NCI-H2171 (cell line): ENCODE results near the gene NEURL1.

Experiments used
- DNase-seq: peaks from one replicate; lab custom pipeline; 2025; lab: John Stamatoyannopoulos, UW

NEURL1 gene

GRCh38 chr10:103564116-103564501 is 70.6 kb downstream of the NEURL1 start:
- no peak for DNase-seq

DNA sequence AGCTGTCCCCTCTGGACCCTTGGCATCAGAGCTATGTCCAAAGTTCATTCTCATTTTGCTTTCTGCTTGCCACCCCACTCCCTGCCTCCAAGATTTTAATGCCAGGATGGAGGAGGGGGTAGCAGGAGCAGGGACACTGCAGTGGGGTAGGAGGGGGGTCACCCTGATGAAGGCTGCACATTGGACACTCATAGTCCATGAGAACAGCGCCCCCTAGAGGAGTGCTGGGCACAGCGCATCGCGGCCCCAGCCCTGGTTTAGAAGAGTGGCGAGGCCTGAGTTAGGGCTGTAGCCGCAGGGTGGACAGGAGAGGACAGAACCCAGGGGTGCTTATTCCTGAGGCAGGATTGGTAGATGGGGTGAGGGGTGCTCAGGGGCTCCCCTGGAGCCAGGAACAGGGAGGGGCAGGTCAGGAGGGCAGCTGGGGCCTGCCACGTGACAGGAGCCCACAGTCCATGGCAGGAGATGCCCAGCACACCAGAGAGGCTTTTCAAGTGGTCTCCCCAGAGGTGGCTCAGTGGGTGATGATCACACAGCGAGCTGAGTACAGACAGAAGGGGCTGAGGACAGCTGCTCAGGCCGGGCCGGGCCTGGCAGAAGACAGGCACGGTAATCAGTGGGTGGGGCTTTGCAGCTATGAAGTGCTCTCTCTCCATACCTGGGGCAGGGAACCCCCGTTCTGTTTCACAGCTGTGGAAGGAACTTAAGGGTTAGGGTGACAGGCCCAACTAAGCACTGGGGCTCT is 71.4 kb downstream of the NEURL1 start:
- DNase-seq, result no peak

GRCh38 chr10:103566536-103566935 is 73.0 kb downstream of the NEURL1 start:
- no peak for DNase-seq

GRCh38 chr10:103568505-103568904 is 75.0 kb downstream of the NEURL1 start:
- DNase-seq, result no peak

DNA sequence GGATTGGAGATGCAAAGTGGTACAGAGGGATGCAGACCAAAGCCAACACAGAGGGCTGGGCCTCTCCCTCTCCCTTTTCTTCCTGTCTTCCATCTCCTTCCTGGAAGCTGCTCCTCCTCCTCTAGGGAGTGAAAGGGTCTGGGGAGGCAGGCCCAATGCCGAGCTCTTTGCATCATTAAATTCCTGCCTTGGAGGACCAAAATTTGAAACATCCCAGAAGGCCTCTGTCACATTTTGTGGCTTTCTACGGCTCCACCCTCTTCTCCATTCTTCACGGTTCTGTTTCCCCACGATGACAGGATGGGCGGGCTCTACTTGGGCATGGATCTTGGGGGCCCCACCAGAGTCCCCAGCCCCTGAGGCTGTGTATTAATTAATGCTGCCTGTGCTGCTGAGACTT is 76.4 kb downstream of the NEURL1 start:
- DNase-seq, result no peak

- no peak for DNase-seq
Measured at GRCh38 chr10:103570844-103571655, 77.5 kb downstream of the NEURL1 start.

GRCh38 chr10:103571656-103571975 is 78.1 kb downstream of the NEURL1 start:
- DNase-seq, result no peak

DNA sequence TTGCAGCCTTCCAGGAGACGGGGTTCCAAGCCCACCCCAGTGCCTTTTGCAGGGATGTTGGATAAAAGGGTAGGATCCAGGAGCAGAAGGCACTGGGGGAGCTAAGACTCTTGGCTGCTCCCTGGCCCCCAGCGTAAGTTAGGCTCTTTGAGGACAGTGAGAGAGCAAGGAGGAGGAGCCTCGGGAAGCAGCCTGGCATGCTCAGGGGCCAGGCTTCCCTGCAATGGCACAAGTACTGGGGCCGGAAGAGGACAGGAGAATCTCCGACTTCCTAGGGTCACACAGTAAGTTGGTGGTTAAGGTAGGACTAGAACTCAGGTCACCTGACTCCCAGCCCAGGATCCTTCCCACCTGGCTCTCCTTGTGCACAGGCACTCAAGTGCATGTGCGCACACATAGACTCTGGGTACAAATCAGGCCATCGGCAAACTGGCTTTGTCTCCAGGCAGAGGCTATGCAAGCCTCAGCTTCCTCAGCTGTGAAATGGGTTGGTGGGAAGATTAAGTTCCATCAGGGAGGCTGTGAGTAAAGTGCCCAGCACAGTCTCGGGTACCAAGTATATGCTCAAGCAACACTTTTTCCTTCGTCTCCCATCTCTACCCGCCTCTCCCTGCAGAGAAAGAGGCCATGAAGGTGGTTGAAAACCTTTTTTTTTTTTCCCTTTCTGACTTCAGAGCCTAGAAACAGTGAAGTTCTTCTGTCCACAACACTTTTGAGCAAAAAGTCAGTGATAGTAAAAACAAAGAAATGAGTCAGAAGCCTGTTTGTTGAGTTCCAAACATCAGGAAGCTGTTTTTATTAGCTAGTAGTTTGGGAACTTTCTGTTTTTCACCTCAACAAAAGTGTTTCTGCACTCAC is 79.1 kb downstream of the NEURL1 start:
- no peak for DNase-seq

- DNase-seq, result no peak
Measured at GRCh38 chr10:103573205-103573487, 79.6 kb downstream of the NEURL1 start.

DNA sequence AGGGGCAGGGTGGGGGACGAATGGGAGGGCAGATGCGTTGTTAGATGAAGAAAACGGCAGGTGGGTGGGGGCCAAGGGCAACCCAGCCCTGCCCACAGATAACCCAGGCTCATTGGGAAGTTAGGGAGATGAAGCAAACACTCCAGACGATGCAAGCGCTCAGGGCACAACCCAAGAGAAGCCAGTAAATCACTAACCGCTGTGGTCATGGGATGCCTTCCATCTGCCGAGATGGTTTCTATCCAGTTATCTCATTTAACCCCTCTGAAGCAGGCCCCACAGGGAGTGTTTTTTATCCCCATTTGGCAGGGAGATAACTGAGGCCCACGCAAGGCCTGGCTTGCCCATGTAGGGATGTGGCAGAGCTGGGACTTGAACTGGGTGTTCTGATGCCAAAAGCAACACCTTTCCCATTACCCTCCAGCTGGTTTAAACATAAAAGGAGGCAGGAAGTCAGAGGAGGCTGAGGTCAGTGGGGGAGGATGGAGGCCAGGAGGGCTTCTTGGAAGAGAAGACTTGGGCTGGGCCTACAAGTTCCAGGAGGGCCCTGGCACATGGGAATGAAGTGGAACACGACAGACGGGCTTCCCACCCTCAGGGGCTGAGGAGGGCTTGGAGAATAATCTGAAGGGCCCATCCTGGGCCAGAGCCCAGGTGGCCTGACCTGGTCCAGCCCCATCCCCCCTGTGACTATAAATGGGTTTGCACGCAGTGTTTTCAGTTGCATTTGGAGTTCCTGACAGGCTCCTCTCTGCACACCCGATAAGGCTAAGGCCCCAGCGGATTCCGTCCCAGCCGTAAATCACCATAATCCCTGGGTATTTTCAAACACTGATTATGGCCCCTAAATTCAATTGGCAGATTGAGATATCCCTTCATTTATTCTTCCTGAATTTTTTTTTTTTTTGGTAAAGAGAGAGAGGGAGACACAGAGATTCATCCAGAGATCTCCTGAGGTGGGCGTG is 80.9 kb downstream of the NEURL1 start:
- no peak for DNase-seq

DNA sequence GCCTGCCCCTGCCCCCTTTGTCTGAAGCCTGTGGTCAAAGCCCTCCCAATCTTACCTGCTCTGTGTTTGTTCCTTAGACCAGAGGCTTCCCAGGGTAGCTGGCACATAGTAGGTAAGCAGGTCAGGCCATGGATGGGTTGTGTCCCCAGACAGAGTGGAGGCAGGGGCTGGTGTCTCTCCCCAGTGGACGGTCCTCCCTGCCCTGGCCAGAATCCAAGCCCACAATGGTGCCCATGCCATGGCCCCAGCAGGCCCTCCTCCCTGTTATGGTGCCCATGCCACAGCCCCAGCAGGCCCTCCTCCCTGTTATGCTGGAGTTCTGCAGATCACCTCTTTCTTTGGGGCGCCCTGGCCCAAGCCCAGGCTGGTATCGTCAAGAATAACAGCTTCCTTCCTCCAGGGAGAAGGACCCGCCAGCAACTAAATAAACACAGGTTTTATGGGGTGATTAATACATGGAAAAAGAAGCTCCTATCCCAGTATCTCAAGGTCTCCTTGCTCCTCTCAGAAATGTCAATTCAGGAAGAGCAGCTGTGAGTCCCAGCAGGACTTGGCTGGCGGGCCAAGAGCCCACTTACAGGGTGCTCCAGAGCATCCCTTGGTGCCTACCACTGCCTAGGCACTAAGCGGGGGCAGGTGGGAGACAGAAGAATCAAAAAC is 82.0 kb downstream of the NEURL1 start:
- DNase-seq, result no peak

- DNase-seq, result no peak
Measured at GRCh38 chr10:103576076-103576471, 82.6 kb downstream of the NEURL1 start.

DNA sequence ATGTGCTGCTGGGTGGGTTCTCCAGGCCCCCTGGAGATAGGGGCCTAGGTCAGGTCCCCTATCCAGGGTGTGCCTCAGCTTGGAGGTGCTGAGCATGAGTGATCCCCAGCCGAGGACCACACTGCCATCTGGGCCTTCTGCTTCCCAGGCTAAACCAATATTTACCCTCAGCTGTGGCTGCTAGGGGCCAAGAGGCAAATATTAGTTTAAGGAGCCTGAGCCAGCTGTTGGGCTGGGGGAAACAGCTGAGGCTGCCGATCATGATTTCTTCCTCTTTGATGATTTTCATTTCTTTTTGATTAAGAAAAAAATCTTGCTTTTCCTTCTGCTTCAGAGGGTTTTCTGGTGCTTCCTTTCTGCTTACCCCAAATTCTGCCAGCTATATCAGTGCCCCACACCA is 83.4 kb downstream of the NEURL1 start:
- DNase-seq, result no peak

DNA sequence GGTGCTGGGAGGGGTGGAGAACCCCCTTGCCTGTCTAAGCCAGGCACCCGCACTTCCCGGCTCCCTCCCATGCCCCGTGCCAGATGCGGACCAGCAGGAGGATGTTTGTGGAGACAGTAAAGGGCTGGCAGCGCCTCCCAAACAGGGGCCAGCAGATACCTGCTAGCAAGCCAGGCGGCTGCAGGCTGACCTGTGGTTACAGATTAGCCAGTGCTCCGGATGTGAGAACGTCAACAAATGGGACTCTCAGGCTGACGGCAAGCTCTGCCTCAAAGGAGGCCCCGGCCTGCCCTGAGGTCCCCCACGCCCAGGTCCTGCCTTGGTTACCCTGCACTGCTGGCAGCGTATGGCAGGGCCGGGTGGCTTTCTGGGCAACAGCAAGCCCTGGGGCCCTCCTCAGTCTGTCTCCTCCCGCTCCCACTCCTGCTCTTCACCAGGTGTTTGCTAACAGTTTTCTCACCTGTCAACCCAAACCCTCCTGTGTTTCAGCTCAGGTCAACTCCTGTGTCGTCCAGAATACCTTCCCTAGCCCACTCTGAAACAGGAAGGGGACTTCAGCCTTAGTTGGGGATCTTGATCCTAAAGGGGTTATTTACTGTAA is 85.4 kb downstream of the NEURL1 start:
- DNase-seq, result no peak

DNA sequence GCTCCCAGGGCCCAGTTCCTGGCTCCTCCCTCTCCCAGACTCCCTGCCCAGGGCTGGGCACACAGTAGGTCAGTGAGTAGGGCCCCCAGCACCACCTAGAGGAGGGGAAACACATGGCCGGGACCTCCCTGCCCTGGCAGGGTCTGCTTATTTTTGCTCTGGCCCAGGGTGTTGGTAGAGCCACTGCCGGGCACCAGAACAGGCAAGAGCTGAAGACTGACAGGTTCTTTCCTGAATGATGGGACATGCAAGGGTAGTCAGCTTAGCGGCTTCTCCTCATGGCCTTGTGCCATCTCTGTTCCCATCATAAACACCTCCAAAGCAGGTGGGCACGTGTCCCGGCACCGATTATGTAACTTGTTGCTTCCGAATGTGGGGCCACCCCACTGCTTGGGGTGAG is 86.5 kb downstream of the NEURL1 start:
- no peak for DNase-seq

- DNase-seq, result no peak
Measured at GRCh38 chr10:103580430-103580829, 86.9 kb downstream of the NEURL1 start.

GRCh38 chr10:103581499-103581898 is 88.0 kb downstream of the NEURL1 start:
- no peak for DNase-seq

DNA sequence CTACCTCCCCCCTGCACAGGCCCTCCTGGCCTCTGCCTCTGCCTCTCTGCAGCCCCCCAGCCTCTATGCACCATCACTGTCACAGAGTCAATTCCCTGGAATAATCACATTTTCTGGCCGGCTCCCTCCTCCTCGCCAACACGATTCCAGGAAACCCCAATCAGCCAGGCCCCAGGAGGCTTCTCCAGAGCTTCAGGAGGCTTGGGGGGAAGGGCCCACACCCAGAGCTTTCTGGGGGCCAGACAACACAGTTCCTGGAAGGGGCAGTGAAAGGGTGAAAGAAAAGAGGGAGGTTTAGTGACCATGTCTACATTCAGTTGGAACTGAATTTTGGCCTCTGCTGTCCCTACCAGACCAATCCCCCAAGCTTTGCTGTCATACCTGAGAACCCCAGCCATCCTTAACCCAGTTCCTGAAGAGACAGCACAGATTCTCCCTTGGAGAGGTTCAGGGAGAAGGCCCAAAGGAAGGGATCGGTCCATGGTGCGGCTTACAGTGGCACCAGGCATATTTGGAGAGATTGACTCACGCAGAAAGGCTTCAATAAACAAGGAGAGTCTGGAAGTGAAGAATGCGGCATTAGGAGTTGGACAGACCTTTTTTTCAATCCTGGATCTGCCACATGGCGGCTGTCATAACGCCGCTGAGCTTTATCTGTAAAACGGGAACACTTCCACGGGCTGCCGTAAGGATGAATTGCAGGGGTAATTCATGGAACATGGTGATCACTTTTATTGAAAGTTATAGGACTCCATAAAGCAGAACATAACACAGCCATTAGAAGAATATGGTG is 89.0 kb downstream of the NEURL1 start:
- DNase-seq, result no peak

GRCh38 chr10:103583871-103584215 is 90.3 kb downstream of the NEURL1 start:
- DNase-seq, result no peak
